ENCODE measurements around the gene BRSK1.

BRSK1 gene

GRCh38 chr19:55254625-55254977 is 29.2 kb upstream of the BRSK1 start:
- DNase-seq (ENCODE audit: low read depth), result no peak
- peak overlapping the region; percentile 93 for H3K4me3 ChIP-seq (ENCODE audit: low read depth, low read length)
- TF ChIP-seq CTCF (IDR thresholded peaks at IDR 0.05; ENCODE audit: low read depth, low read length, missing control alignments), result peak; percentile 0

GRCh38 chr19:55255618-55256423 is 28.0 kb upstream of the BRSK1 start:
- H3K4me3 ChIP-seq (ENCODE audit: low read depth, low read length), result peak overlapping the region; percentile 93
- no peak for DNase-seq (ENCODE audit: low read depth)
- no peak for TF ChIP-seq CTCF (IDR thresholded peaks at IDR 0.05; ENCODE audit: low read depth, low read length, missing control alignments)

- H3K4me3 ChIP-seq (ENCODE audit: low read depth, low read length), result peak overlapping the region; percentile 93
- DNase-seq (ENCODE audit: low read depth), result no peak
- TF ChIP-seq CTCF (IDR thresholded peaks at IDR 0.05; ENCODE audit: low read depth, low read length, missing control alignments), result no peak
Observed at GRCh38 chr19:55256562-55257460, 27.0 kb upstream of the BRSK1 start.

GRCh38 chr19:55257461-55258420 is 26.1 kb upstream of the BRSK1 start:
- TF ChIP-seq CTCF (IDR thresholded peaks at IDR 0.05; ENCODE audit: low read depth, low read length, missing control alignments), result no peak
- peak overlapping the region; percentile 93 for H3K4me3 ChIP-seq (ENCODE audit: low read depth, low read length)
- no peak for DNase-seq (ENCODE audit: low read depth)

- no peak for TF ChIP-seq CTCF (IDR thresholded peaks at IDR 0.05; ENCODE audit: low read depth, low read length, missing control alignments)
- H3K4me3 ChIP-seq (ENCODE audit: low read depth, low read length), result peak overlapping the region; percentile 93
- DNase-seq (ENCODE audit: low read depth), result no peak
Observed at GRCh38 chr19:55258476-55258827, 25.3 kb upstream of the BRSK1 start.

- DNase-seq (ENCODE audit: low read depth), result peak; percentile 89
- TF ChIP-seq CTCF (IDR thresholded peaks at IDR 0.05; ENCODE audit: low read depth, low read length, missing control alignments), result no peak
- peak within 1 kb of the TSS; percentile 93 for H3K4me3 ChIP-seq (ENCODE audit: low read depth, low read length)
Observed at GRCh38 chr19:55258828-55259539, 24.8 kb upstream of the BRSK1 start, which contains the start of gene PPP6R1. Gene PPP6R1, minus strand, starts transcription at chr19:55259017. Its CDS starts 11,914 bp downstream, at chr19:55247103.

Data from GM12864 (cell line).